HFF-Myc (cell line): Measurements from ENCODE around the gene LDAH.

ENCODE experiments used
- DNase-seq: peaks from one replicate; pipeline ENCODE4 v3.0.0-alpha.2; 2011; ENCODE audit warnings: low read depth; ENCODE audit errors: extremely low read depth
- H3K4me3 ChIP-seq: replicated peaks from 2 replicates; pipeline ENCODE4 v1.5.1; 2011; ENCODE audit warnings: low read depth, mild to moderate bottlenecking, control low read depth, low read length
- CTCF ChIP-seq: IDR thresholded peaks from 2 replicates; pipeline ENCODE4 v1.5.1; 2012; ENCODE audit warnings: mild to moderate bottlenecking, low read depth, low read length, control low read depth; ENCODE audit errors: missing control alignments

Gene LDAH

GRCh38 chr2:20697322-20697934, 125.5 kb downstream of the LDAH start:
- DNase-seq: no peak
- H3K4me3 ChIP-seq: no peak overlapping the region
- TF ChIP-seq CTCF: no peak

- no peak for TF ChIP-seq CTCF
- H3K4me3 ChIP-seq: no peak overlapping the region
- no peak for DNase-seq
Measured at GRCh38 chr2:20696366-20696765, 126.5 kb downstream of the LDAH start.

- no peak overlapping the region for H3K4me3 ChIP-seq
- no peak for DNase-seq
- no peak for TF ChIP-seq CTCF
Measured at GRCh38 chr2:20693317-20693716, 129.6 kb downstream of the LDAH start.

- DNase-seq: no peak
- no peak overlapping the region for H3K4me3 ChIP-seq
- TF ChIP-seq CTCF: no peak
Measured at GRCh38 chr2:20692081-20692480, 130.8 kb downstream of the LDAH start.

- DNase-seq: no peak
- H3K4me3 ChIP-seq: no peak overlapping the region
- TF ChIP-seq CTCF: no peak
Measured at GRCh38 chr2:20691076-20691734, 131.7 kb downstream of the LDAH start.

- no peak overlapping the region for H3K4me3 ChIP-seq
- DNase-seq: no peak
- TF ChIP-seq CTCF: no peak
Measured at GRCh38 chr2:20689428-20690264, 133.3 kb downstream of the LDAH start.
